ENCODE results near the gene NEK10. TPM values are rescaled to one million over a fixed set of nuclear protein-coding genes. Genes with fewer than 3 reads are reported as not detected.

NEK10 gene
- total RNA-seq, 1 experiment from 2014 or later: 0.66 TPM

GRCh38 chr3:27160146-27160545 lies 209.0 kb downstream of the NEK10 start:
- Histone ChIP-seq H3K18ac (ENCODE audit: insufficient read length, low read depth, low read length) (no peak overlapping the region), H3K9ac (ENCODE audit: extremely low read depth, insufficient read length, low read length) (no peak overlapping the region), H4K8ac (replicated peaks; ENCODE audit: insufficient read length, low read depth, low read length) (no peak overlapping the region), H2AFZ (ENCODE audit: low read length) (no peak overlapping the region), H2BK12ac (ENCODE audit: insufficient read length, low read depth, low read length) (no peak overlapping the region), H3T11ph (ENCODE audit: low read length) (no peak overlapping the region), H4K5ac (ENCODE audit: insufficient read length, low read depth, low read length) (no peak overlapping the region), H2BK5ac (ENCODE audit: insufficient read length, low read length) (no peak overlapping the region), H2AK5ac (ENCODE audit: insufficient read length, low read length) (no peak overlapping the region), H3K4me1 (ENCODE audit: insufficient read depth, low read length) (no peaks in the 10 kb centered on the region), H2BK120ac (ENCODE audit: low read depth, low read length, poor library complexity, severe bottlenecking) (no peak overlapping the region), H3K23ac (ENCODE audit: insufficient read length, low read depth, low read length) (no peak overlapping the region), H3K4me2 (ENCODE audit: insufficient read depth, insufficient read length, low read length) (no peak overlapping the region), H3K79me1 (ENCODE audit: insufficient read depth, low read depth, low read length, poor library complexity, severe bottlenecking) (no peaks in the 10 kb centered on the region), H4K20me1 (ENCODE audit: control insufficient read depth, insufficient read depth, insufficient read length) (no peaks in the 10 kb centered on the region), H3K14ac (ENCODE audit: insufficient read depth, low read length) (no peak overlapping the region), H4K91ac (ENCODE audit: insufficient read length, low read depth, low read length) (no peak overlapping the region), H3K27me3 (ENCODE audit: insufficient read depth, low read length) (no peaks in the 10 kb centered on the region), H3K27ac (ENCODE audit: insufficient read length, low read depth, low read length) (no peak overlapping the region), H3K56ac (ENCODE audit: insufficient read length, low read depth, low read length) (no peak overlapping the region), H2BK15ac (ENCODE audit: low read depth, low read length) (no peak overlapping the region), H3K23me2 (ENCODE audit: insufficient read length, low read depth, low read length, poor library complexity, severe bottlenecking) (no peaks in the 10 kb centered on the region), H3K9me3 (ENCODE audit: control insufficient read depth, low read depth, low read length) (no peaks in the 10 kb centered on the region), H3K4ac (ENCODE audit: low read depth, low read length) (no peak overlapping the region), H2BK20ac (ENCODE audit: low read depth, low read length, poor library complexity, severe bottlenecking) (no peak overlapping the region), H3K79me2 (ENCODE audit: insufficient read depth, low read length) (no peaks in the 10 kb centered on the region)
- TF ChIP-seq, protein P1, sequence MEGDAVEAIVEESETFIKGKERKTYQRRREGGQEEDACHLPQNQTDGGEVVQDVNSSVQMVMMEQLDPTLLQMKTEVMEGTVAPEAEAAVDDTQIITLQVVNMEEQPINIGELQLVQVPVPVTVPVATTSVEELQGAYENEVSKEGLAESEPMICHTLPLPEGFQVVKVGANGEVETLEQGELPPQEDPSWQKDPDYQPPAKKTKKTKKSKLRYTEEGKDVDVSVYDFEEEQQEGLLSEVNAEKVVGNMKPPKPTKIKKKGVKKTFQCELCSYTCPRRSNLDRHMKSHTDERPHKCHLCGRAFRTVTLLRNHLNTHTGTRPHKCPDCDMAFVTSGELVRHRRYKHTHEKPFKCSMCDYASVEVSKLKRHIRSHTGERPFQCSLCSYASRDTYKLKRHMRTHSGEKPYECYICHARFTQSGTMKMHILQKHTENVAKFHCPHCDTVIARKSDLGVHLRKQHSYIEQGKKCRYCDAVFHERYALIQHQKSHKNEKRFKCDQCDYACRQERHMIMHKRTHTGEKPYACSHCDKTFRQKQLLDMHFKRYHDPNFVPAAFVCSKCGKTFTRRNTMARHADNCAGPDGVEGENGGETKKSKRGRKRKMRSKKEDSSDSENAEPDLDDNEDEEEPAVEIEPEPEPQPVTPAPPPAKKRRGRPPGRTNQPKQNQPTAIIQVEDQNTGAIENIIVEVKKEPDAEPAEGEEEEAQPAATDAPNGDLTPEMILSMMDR (conservative IDR thresholded peaks at IDR 0.05): no peak
- no peaks in the 10 kb centered on the region for H3K4me1 Mint-ChIP-seq
- H3K27me3 Mint-ChIP-seq (ENCODE audit: low read depth): no peaks in the 10 kb centered on the region
- peaks cover 0 to 3% of the 10 kb centered on the region in 2 experiments; a peak in 2 of 5 replicates for H3K9me3 Mint-ChIP-seq
- no peaks in the 10 kb centered on the region for H3K36me3 Mint-ChIP-seq (ENCODE audit: insufficient read depth in 1 of 3, low read depth in 3 of 3)
- no peak overlapping the region for H3K27ac Mint-ChIP-seq
- no peak overlapping the region for H3K4me3 Mint-ChIP-seq
- no peak for DNase-seq
- WGBS (ENCODE audit: extremely low coverage, insufficient read length, low lambda C conversion rate): no CpG with 5 or more reads among the region's 3 CpGs

All from H9 (cell line).